Omental fat pad (tissue), 4 donors: Measurements from ENCODE around the gene LHPP. TPM values are rescaled to one million over a fixed set of nuclear protein-coding genes. Genes with fewer than 3 reads are reported as not detected.

Source experiments
- ATAC-seq: fragments of 150-250 bp; one replicate; pipeline ENCODE4 v1.9.1; 2016; ENCODE audit warnings: mild to moderate bottlenecking, moderate library complexity; ENCODE audit not compliant: low FRiP score
- DNase-seq: peaks from one replicate; pipeline ENCODE4 v3.0.0-alpha.2; 2019; ENCODE audit warnings: low spot score
- total RNA-seq, 4 donors: library from RNA; depleted of rRNA; stranded (reverse); fragments of >200 nt; gene quantifications; one replicate each; pipeline ENCODE4 v1.1.0, GENCODE V29; 2016
- TF ChIP-seq, protein P1 (sequence below), 3 donors: fragments of 450-650 bp; IDR thresholded peaks; one replicate each; pipeline ENCODE4 v1.5.1; 2016 to 2017; ENCODE audit warnings: antibody characterized with exemption in 3 of 3, mild to moderate bottlenecking in 3 of 3, moderate library complexity in 2 of 3

LHPP gene
- total RNA-seq, 4 donors from 2014 or later, result 10.1 to 16.2 (median 13.7) TPM

DNA sequence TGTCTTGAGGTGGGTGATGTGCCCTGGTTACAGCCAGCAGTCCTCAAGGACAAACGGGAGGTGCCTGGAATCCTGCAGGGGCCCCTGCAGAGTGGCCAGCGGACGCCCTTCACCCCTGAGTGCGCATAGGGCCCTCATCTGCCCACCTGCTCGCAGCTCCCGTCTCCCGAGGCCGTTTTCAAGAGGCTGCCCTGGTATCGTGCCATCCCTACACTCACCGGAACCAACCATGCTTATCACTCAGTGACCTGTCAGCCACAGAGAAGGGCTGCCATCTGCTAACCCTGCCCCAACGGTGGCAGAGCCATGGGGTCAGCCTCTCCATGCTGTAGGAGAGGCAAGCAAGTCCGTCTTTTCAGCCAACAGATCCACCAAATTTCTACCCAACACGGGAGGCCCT is 160.5 kb downstream of the LHPP start:
- ATAC-seq (no peak), DNase-seq (no peak)
- TF ChIP-seq, protein P1, sequence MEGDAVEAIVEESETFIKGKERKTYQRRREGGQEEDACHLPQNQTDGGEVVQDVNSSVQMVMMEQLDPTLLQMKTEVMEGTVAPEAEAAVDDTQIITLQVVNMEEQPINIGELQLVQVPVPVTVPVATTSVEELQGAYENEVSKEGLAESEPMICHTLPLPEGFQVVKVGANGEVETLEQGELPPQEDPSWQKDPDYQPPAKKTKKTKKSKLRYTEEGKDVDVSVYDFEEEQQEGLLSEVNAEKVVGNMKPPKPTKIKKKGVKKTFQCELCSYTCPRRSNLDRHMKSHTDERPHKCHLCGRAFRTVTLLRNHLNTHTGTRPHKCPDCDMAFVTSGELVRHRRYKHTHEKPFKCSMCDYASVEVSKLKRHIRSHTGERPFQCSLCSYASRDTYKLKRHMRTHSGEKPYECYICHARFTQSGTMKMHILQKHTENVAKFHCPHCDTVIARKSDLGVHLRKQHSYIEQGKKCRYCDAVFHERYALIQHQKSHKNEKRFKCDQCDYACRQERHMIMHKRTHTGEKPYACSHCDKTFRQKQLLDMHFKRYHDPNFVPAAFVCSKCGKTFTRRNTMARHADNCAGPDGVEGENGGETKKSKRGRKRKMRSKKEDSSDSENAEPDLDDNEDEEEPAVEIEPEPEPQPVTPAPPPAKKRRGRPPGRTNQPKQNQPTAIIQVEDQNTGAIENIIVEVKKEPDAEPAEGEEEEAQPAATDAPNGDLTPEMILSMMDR (IDR thresholded peaks at IDR 0.05), result no peak

DNA sequence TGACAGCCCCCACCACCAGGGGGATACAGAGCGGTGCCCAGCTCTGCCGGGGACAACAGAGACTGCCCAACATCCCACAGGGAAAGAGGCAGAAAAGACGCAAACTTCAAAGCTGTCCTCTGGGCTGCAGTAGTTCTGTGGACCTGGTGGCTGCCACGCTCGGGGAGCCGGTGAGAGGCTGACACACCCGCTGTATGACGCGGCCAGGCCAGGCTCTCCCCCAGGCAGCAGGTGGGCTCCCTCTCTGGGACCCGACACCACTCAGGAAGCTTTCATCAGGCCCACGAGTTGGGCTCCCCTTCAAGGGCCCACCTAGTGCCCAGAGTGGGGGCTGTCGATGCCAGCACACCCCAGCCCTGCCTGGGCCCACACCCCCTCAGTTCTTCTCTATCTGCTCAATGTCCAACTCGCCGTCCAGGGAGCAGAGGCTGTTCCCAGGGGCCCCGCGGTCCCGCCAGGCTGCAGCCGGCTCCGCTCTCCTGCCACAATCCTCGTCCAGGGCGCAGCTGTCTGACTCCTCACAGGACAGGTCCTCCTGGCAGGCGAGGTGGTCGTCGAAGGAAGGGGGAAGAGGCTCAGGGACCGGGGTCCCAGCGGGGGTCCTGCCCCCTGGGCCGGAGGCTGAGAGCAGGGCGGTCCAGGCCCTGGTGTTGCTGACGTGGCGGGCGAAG is 161.4 kb downstream of the LHPP start:
- TF ChIP-seq, protein P1 (IDR thresholded peaks at IDR 0.05), result no peak
- ATAC-seq (no peak), DNase-seq (no peak)

DNA sequence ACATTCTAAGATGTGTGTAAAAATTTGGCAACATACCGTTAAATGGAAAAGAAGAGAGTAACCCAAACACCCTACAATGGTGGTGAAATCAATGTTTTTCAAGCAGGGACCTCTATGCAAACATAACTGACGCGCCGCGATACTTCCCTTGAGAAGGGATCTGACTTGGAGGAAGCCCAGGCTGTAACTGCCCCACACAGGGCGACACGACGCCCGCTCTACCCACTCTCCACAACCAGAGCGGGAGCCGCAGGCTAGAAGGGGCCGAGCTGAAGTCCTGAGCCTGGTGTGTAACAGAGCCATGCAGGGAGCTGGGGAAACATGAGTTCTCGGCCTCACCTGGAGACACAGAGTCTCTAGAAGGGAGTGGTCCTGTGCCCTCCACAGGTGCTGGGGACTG is 162.4 kb downstream of the LHPP start:
- TF ChIP-seq, protein P1 (IDR thresholded peaks at IDR 0.05), result no peak
- no peak for DNase-seq
- ATAC-seq, result no peak

DNA sequence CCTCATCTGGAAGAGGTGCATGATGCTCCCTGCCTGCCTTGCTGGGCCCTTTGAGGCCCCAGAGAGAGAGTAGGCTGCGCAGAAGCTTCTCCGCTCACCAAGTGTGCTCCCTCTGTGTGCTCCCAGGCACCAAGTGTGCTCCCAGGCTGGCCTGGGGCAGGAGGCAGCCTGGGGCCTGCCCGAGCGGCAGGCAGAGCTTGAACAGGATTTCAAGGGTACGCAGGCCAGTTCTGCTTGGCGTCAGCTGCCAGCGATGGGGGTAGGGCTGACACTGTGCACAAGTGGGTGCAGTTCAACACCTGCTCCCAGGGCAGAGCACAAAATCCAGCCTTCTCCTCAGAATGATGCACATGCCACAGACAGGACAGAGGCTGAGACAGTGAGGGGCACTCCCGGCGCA is 162.8 kb downstream of the LHPP start:
- DNase-seq, result no peak
- no peak for ATAC-seq
- TF ChIP-seq, protein P1 (IDR thresholded peaks at IDR 0.05), result no peak

DNA sequence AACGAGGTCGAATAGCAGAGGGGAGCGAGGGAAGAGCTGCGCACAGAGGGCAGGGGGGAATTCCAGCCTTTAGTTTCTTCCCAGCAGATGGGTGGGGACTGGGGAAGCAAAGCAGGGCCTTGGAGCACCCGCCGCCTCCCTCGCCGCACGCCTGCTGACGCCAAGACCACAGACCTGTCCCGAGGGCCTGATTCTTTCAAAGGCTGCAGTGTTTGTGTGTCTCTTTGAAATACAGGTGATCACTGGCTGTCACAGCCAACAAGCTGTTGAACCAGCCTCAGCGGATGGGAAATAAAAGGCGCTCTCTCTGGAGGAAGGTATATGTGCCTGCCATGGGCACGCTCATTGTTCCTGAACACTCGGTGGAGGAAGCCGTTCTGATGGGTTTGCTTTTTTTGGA is 163.3 kb downstream of the LHPP start:
- DNase-seq (no peak), ATAC-seq (no peak)
- TF ChIP-seq, protein P1 (IDR thresholded peaks at IDR 0.05), result no peak

DNA sequence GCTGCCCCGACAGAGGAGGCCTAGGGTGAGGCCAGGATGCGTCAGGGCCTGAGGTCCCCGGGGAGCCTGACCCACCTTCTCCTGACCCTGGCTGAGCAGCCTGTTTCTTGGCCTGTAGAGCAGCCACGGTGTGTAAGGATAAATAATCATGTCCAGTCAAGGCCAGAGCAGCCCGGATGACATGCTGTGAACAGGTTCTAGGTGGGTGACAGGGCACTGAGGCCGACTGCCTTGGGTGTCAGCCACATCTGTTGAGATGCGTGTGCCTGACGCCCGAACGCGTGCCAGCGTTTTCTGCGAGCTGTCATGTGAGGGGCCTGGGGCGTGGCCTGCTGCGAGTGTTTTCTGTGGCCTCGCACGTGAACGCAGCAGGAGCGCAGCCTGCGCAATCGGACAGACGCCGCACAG is 164.2 kb downstream of the LHPP start:
- DNase-seq (no peak), ATAC-seq (no peak)
- TF ChIP-seq, protein P1 (IDR thresholded peaks at IDR 0.05), result no peak

DNA sequence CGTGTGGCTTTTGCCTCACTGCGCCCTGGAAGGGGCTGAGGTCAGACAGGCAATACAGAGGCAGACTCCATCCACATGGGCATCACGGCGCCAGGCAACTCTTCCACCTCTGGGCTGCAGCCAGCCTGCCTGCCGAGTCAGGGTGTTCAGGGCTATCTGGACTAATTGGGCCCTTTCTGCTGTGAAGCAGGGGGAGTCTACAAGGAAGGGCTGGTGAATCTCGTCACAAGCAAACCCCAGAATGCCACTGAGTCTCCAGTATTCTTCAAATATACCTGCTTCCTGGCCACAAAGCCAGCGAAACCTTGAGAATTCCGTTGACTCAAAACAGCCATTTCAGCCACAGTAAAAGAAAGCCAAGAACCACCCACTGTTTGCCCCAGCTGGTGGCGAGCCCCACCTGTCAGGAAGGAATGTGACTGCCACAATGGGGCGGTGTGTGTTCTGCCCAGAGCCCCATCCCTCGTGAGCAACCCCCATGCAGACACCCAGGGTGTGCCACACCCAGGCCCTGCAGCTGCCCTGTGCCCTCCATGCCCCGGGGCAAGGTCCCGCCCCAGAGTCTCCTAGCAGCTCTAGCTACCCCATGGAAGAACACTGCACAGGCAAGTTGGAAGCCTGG is 165.2 kb downstream of the LHPP start:
- TF ChIP-seq, protein P1 (IDR thresholded peaks at IDR 0.05), result no peak
- DNase-seq, result no peak
- no peak for ATAC-seq
